Gastrocnemius medialis (tissue), 4 donors: ENCODE results near the gene RBP7.
A peak's percentile ranks its signal among the peaks of the same experiment; 100 is the strongest.

ENCODE experiments used
- POLR2A ChIP-seq, 2 donors: fragments of 450-650 bp; IDR thresholded peaks; one replicate each; pipeline ENCODE4 v1.6.1; 2017; ENCODE audit warnings: antibody characterized with exemption in 2 of 2, mild to moderate bottlenecking in 2 of 2, moderate library complexity in 2 of 2
- TF ChIP-seq, protein P1 (sequence below), 5 experiments: fragments of 450-650 bp in 3 of 5; fragments of 200-600 bp in 2 of 5; sonication (generic) in 2 of 5; IDR thresholded peaks in 4 of 5; conservative IDR thresholded peaks in 1 of 5; 1 replicate in 4 of 5; 2 replicates in 1 of 5; pipeline ENCODE4 v1.5.1; 2016 to 2019; ENCODE audit warnings: antibody characterized with exemption in 5 of 5, mild to moderate bottlenecking in 3 of 5, moderate library complexity in 3 of 5

DNA sequence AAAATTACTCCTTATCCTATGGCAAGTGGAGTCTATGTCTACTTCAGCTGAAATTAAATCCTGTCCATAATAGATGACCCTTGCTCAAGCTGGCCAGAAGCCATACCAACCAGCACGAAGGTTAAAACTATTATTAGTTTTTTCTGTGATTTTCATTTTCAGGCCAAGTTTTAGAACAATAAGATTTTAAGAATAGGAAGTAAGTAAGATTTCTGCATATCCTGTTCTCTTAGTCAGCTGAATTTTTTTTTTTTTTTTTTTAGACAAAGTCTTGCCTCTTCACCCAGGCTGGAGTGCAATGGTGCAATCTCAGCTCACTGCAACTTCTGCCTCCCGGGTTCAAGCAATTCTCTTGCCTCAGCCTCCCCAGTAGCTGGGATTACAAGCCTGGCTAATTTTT is 6.1 kb upstream of the RBP7 start:
- TF ChIP-seq, protein P1, sequence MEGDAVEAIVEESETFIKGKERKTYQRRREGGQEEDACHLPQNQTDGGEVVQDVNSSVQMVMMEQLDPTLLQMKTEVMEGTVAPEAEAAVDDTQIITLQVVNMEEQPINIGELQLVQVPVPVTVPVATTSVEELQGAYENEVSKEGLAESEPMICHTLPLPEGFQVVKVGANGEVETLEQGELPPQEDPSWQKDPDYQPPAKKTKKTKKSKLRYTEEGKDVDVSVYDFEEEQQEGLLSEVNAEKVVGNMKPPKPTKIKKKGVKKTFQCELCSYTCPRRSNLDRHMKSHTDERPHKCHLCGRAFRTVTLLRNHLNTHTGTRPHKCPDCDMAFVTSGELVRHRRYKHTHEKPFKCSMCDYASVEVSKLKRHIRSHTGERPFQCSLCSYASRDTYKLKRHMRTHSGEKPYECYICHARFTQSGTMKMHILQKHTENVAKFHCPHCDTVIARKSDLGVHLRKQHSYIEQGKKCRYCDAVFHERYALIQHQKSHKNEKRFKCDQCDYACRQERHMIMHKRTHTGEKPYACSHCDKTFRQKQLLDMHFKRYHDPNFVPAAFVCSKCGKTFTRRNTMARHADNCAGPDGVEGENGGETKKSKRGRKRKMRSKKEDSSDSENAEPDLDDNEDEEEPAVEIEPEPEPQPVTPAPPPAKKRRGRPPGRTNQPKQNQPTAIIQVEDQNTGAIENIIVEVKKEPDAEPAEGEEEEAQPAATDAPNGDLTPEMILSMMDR (IDR thresholded peaks at IDR 0.05 in 4 of 5, conservative IDR thresholded peaks at IDR 0.05 in 1 of 5) = no peak
- TF ChIP-seq POLR2A (IDR thresholded peaks at IDR 0.05) = peak in 1 of 2 donors; percentile 26
